ENCODE data around the gene CDKN2B-AS1.

The CDKN2B-AS1 gene

DNA sequence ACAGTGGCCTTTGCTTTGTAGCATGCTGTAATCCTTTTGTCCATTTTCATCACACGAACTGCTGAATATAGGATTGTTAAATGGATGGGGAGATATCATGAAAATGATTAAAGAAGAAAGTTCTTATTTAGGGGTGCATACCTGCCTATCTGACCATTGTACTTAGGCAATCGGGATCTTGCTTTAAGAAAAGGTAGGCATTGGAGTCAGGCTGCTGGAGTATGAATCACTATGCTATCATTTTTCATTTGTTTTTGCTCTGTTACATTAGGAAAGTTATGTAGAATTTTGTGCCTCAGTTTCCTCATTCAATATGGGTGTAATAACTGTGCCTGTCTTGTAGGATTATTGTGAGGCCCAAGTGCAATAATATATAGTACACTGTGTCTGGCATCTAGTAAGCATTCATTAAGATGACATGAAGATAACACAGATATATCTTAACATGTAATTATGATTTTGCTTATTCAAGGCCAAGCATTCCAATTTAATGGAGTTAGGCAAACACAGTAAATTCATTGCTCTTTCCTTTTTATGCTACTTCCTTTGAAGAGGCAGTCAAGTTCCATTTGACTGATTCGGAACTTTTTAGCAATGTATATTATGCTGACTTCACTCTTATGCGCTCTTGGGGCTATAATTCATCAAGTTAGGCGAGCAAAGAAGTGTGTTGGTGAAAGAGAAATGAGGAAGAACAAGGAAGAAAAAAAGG lies 124.4 kb downstream of the CDKN2B-AS1 start:
- no peak for DNase-seq (ENCODE audit: low spot score)

DNA sequence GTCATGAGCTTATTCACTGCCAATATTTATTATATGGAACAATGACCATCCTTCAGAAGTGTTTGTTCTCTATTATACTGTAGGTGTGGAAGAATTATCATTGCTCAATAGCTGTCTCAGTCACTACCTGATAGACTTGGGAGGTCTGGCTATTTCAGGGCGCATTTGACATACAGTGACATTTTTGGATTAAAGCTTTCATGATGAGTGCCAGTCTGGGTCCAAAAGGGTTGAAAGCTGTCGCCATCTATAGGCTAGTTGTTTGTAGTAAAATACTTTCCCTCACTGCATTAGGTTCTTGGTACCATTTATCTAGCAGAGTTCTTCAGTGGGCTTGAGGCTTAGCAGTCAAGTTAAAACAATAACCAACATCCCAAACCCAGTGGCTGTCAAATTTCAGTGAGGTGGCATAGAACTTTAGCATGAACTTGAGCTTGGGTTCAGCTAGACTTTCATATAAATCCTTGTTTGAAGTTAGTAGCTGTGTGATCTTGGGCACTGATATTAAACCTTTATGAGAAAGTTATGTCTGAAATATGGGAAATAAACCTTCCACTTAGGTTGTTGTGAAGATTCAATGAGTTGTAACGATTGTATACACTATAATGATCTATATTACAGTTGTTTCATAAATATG lies 125.0 kb downstream of the CDKN2B-AS1 start:
- DNase-seq (ENCODE audit: low spot score), result no peak

DNA sequence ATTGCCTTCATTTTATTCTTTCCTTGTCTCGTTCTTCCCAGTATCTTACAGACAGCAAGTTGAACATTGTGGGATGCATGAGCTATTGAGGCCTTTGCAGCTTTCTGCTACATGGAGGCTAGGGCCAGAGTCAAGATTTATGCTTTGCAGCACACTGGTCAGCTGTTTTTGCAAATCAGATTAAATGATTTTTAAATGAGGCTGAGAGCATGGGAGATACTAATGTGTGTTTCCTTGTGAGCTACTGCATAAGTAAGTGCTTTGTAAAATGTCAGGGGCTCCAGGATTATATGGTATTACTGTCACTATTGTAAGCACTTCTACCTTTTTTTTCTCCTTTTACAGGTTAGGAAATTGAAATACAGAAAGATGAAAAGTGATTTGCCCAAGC lies 125.6 kb downstream of the CDKN2B-AS1 start:
- no peak for DNase-seq (ENCODE audit: low spot score)

DNA sequence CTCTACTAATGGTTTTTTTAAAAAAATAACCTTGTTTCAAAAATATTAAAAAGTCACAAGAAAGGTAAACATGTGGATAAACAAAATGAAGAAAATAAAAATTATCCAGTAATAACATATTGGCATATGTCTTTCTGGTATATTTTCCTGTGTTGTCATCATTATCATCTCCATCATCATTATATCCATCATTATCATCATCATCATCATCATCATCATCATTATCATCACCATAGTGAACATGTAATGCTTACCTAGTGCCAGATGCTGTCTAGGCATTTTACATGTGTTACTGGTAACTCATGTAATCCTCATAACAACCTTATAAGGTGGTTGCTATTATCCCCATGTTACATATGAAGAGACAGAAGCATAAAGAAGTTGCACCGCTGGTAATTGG lies 126.0 kb downstream of the CDKN2B-AS1 start:
- no peak for DNase-seq (ENCODE audit: low spot score)

- no peak for DNase-seq (ENCODE audit: low spot score)
Observed at GRCh38 chr9:22124263-22125011, 129.8 kb downstream of the CDKN2B-AS1 start.

- no peak for DNase-seq (ENCODE audit: low spot score)
Observed at GRCh38 chr9:22129133-22129532, 134.5 kb downstream of the CDKN2B-AS1 start.

GRCh38 chr9:22129633-22130032 lies 135.0 kb downstream of the CDKN2B-AS1 start:
- no peak for DNase-seq (ENCODE audit: low spot score)

GRCh38 chr9:22131817-22132216 lies 137.2 kb downstream of the CDKN2B-AS1 start:
- DNase-seq (ENCODE audit: low spot score), result no peak

GRCh38 chr9:22134390-22134789 lies 139.8 kb downstream of the CDKN2B-AS1 start:
- DNase-seq (ENCODE audit: low spot score), result no peak

DNA sequence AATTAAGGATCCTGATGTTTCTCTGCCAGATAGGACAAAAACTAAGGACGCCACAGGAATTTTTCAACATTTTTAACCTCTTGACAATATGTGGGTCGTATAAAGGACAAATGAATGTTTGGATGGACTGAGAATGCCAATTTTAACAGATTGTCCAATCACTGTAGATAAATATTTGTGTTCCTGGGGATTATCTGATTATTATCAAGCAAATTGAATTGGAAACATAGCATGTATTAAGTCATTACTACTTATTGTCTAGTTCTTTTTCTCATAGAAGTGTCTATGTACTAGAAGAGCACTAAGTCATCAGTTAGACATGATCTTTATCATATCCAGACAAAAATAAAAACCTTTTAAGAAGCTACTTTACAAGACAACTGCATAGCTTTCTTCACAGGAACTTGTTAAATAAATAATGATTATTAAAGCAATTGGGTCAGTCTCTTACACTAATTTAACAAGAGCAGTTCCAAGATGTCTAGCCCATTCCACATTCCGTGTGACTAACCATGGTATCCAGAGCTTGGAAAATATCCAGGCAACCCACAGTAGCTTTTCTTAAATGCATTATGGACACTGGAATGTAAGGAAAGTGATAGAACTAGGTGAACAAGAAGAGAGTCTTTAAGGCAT lies 142.0 kb downstream of the CDKN2B-AS1 start:
- no peak for DNase-seq (ENCODE audit: low spot score)

DNA sequence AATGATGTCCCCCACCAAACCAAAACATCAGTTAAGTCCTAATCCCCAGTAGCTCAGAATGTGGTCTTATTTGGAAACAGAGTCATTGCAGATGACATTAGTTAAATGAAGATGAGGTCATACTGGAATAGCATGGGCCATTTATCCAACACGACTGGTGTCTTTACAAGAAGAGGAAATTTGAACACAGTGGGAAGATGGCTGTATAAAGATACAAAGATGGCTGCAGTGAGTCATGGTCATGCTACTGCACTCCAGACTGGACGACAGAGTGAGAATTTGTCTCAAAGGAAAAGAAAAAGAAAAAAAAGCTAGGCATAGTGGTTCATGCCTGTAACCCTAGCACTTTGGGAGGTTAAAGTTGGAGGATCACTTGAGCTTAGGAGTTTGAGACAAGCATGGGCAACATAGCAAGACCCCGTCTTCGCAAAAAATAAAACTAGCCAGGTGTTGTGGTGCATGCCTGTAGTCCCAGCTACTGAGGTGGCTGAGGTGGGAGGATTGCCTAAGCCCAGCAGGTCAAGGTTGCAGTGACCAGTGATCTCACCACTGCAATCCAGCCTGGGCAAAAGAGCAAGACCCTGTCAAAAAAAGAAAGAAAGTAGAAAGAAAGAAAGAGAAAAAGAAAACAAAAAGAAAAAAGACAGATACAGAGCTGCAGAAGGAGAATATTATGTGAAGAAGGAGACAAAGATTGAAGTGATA lies 144.5 kb downstream of the CDKN2B-AS1 start:
- DNase-seq (ENCODE audit: low spot score), result no peak

DNA sequence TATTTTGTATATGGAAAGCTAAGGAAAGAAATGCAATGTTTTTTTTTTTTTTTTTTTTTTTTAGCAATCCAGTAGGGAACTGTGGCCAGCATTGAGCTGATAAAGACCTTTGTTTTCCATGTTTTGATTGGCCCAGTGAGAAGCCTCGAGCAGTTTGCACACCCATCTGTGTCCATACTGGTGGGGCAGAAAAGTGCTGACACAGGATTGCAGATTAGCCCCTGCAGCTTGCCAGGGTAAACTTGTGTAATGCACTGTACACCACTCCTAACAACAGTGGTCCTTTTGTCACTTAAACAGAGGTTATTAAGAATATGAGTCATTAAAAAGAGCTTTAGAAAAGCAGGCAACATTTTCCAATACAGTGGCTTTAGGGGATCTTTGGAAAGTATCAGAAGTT lies 147.3 kb downstream of the CDKN2B-AS1 start:
- DNase-seq (ENCODE audit: low spot score), result no peak

GRCh38 chr9:22142671-22143070 lies 148.1 kb downstream of the CDKN2B-AS1 start:
- DNase-seq (ENCODE audit: low spot score), result no peak

DNA sequence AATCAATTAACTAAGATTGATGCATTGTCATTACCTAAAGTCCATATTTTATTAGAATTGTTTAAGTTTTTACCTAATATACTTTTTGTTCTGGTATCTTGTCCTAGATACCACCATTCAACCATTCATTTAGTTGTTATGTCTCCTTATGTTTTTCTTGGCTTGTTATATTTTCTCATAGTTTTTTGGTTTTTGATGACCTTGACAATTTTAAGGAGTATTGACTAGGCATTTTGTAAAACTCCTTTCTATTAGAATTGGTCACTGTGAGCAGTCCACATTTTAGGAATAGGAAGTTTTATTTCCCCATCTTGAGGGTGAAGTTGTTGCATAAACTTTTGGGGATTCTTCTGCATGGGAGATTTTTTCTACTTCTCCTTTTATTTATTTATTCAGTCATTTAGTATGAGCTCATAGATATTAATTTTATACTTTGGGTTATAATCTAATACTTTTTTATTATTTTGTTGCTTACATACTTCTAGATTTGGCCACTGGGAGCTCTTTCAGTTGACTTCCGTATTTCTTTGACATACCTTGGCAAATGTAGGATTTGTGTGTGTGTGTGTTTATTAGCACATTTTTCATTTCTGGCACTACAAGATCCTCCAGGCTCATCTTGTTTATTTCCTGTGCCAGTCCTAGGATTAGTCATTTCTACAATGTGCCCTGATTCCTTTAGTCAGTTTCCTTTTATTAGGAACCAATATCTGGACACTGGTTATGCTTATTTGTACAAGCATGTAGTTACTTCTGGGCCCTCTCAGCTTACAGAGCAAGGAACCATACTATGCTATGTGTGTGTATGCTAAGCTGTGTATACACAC lies 149.4 kb downstream of the CDKN2B-AS1 start:
- no peak for DNase-seq (ENCODE audit: low spot score)

- DNase-seq (ENCODE audit: low spot score), result no peak
Observed at GRCh38 chr9:22146604-22147003, 152.0 kb downstream of the CDKN2B-AS1 start.

- DNase-seq (ENCODE audit: low spot score), result no peak
Observed at GRCh38 chr9:22147813-22148527, 153.4 kb downstream of the CDKN2B-AS1 start.

GRCh38 chr9:22148528-22148875 lies 153.9 kb downstream of the CDKN2B-AS1 start:
- no peak for DNase-seq (ENCODE audit: low spot score)

DNA sequence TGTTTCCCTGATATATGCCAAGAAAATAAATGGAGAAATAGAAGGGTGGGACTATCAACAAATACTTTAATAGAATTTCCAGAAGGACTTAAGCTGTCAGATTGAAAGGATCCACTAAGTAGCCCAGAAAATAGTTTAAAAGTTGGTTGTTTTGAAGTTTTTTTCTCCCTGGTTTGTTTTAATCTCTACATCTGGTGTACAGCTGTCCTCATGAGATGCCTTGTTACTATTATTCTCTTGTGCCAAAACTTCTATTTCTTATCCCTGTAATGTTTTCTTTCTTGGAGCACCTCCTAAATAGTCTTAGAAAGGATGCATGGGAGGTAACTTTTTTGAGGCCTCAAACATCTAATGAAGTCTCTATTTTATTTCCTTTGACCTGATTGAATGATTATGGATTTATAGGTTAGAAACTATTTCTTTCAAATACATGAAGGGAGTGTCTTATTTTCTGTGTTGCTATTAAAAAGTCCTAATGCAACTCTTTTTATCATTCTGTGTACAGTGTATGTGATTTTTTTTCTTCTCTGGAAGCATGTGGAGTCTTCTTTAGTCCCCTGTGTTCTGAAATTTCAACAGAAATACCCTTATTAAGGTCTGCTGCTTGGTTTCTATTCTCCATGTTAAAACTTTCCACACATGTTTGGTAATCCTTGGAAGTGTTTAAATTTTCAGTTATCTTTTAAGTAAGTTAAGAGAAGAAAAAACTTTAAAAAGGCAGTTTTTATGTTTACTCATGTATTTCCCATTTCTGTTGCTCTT lies 154.5 kb downstream of the CDKN2B-AS1 start:
- no peak for DNase-seq (ENCODE audit: low spot score)

- DNase-seq (ENCODE audit: low spot score), result no peak
Observed at GRCh38 chr9:22154064-22154463, 159.5 kb downstream of the CDKN2B-AS1 start.

- DNase-seq (ENCODE audit: low spot score), result no peak
Observed at GRCh38 chr9:22156586-22156985, 162.0 kb downstream of the CDKN2B-AS1 start.

Measured in hematopoietic multipotent progenitor cell treated with erythropoietin and hydrocortisone succinate and interleukin-3 and kit ligand, for 15 days (in vitro differentiated cells).